Measurements from ENCODE around the gene OR2L3.

- no peak for TF ChIP-seq CTCF (IDR thresholded peaks at IDR 0.05 in 4 of 5, conservative IDR thresholded peaks at IDR 0.05 in 1 of 5)
- no peak for TF ChIP-seq POLR2A (IDR thresholded peaks at IDR 0.05)
Observed at GRCh38 chr1:248094884-248095283, 48.2 kb downstream of the OR2L3 start, which contains the start of gene OR2L13.
